Measurements from ENCODE around the gene CCAR1.
"Not testable (repeated sequence)": the region's sequence is repeated elsewhere in the genome, so short reads cannot be mapped to it uniquely, and the experiment has no call there.

CCAR1 gene, protein sequence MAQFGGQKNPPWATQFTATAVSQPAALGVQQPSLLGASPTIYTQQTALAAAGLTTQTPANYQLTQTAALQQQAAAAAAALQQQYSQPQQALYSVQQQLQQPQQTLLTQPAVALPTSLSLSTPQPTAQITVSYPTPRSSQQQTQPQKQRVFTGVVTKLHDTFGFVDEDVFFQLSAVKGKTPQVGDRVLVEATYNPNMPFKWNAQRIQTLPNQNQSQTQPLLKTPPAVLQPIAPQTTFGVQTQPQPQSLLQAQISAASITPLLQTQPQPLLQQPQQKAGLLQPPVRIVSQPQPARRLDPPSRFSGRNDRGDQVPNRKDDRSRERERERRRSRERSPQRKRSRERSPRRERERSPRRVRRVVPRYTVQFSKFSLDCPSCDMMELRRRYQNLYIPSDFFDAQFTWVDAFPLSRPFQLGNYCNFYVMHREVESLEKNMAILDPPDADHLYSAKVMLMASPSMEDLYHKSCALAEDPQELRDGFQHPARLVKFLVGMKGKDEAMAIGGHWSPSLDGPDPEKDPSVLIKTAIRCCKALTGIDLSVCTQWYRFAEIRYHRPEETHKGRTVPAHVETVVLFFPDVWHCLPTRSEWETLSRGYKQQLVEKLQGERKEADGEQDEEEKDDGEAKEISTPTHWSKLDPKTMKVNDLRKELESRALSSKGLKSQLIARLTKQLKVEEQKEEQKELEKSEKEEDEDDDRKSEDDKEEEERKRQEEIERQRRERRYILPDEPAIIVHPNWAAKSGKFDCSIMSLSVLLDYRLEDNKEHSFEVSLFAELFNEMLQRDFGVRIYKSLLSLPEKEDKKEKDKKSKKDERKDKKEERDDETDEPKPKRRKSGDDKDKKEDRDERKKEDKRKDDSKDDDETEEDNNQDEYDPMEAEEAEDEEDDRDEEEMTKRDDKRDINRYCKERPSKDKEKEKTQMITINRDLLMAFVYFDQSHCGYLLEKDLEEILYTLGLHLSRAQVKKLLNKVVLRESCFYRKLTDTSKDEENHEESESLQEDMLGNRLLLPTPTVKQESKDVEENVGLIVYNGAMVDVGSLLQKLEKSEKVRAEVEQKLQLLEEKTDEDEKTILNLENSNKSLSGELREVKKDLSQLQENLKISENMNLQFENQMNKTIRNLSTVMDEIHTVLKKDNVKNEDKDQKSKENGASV

DNA sequence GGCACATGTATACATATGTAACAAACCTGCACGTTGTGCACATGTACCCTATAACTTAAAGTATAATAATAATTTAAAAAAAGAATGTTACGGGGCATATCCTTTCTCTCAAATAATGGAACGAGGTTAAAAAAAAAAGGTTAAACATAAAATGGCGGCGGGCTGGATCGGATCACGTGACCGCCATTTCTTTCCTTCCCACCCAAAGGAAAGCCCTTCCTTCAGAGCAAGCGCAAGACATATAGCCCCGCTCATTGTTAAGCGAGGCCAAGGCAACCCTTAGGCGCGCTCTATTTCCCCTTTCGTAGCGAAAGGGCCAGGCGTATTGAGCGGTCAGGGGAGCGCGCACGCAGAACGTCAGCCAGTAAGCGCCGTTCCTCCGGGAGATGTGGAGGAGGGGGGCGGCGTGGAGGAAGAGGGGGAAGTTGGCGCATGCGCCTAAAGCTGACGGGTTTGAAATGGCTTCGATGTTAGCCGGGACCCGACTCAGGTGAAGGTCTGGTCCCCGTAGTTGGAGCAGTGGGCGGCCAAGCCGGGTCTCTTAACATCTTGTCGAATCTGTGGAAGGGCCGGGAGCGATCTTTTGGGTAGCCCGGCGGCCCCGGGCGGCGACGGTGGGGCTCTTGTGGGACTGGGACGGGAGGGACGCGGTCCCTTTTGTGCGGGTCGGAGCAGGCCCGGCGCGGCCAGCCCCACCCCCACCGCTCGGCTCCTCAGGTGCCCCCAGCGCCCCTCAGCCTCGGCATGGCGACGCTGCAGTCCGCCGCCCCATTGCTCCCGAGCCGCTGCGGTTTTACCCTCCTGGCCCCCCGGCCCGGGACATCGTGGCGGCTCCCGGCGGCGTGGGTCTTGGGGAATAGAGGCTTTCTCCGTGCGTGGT, at the start of gene CCAR1:
CCAR1 (plus strand) TSS at position 447 of the 880 bp plus-strand sequence. CDS start 1,266 bp downstream, outside the sequence.
- DNase-seq (ENCODE audit: low read depth, low spot score), result peak; percentile 98

DNA sequence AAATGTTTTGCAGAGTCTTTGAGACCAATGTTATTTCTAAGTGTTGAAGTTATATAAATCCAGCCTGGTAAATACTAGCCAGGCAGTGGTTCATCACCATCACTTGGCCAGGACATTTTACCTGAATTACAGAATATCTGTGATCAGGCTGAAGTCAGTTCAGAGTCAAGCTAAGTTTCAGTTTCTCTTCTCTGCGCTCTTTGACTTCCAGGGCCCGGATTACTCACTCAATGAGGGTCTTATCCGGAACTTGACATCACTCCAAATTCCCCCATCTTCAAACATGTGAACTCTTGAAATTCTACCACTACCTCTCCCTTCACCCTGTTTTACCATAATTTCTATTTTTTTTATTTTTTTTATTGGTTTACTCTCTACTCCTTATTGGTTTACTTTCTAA, 36.6 kb upstream of the CCAR1 start:
- DNase-seq (ENCODE audit: low read depth, low spot score), result no peak

DNA sequence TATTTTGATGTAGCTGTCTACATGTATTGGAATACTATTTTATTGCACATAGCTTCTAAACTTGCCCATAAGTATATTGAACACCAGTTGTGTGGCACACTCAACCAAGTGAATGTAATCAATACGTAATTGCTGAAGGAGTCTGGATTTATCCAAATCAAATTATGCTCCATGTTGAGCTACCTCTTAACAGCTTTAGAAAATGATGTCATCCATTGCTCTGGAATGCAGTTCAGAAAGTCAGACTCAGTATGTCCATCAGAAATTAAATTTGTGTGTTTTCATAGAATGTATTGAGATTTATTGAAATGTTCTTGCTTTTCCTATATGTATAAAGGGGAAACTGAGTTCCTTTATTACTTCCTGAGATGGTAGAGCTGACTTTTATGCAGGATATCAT, 25.0 kb upstream of the CCAR1 start:
- DNase-seq (ENCODE audit: low read depth, low spot score), result no peak

DNA sequence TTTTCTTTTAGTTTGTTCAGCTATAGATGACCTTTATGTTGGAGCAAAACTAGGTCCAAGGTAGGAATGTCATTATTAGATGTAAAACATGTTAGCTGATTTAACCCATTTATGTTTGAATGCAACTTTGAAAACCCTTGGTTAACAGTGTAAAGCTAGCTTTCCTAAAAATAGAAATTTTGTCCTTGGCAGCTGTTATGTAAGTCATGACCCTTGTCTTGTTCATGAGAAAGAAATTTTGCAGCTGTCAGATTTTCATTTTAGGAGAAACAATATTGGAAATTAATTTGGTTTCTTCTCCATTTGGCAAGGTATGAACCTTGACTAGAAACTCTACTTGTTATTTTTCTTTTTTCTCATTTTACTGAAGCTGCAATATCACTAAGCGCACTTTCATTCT, 23.9 kb upstream of the CCAR1 start:
- no peak for DNase-seq (ENCODE audit: low read depth, low spot score)

DNA sequence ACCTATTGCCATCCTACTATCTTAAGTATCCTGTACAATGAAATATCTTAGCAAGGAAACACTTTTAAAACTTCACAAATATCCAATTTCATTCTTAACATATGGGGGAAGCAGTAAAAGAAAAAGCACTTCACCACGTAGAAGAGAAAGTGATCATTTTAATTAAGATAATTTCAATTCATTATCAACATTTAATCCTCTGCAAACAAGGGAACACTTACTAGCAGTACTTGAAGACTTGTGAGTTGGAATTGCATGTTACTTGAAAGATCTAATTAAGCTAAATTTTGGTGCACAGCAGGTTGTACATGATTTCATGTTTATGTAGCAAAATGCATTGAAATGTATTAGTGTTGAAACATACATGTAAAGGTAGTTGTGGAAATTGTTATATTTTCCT, 20.8 kb upstream of the CCAR1 start:
- no peak for DNase-seq (ENCODE audit: low read depth, low spot score)

DNA sequence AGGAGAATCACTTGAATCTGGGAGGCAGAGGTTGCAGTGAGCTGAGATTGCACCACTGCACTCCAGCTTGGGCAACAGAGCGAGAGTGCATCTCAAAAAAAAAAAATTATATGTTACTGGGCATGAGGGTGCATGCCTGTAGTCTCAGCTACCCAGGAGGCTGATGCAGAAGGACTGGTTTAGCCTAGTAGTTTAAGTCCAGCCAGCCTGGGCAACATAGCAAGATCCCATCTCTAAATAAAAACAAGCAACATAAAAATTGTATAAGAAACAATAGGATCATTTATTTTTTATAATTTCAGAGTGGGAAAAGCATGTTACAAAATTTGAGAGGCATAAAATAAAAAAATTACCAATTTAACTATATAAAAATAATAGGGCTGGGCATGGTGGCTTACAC, 15.5 kb upstream of the CCAR1 start:
- DNase-seq (ENCODE audit: low read depth, low spot score), result no peak

DNA sequence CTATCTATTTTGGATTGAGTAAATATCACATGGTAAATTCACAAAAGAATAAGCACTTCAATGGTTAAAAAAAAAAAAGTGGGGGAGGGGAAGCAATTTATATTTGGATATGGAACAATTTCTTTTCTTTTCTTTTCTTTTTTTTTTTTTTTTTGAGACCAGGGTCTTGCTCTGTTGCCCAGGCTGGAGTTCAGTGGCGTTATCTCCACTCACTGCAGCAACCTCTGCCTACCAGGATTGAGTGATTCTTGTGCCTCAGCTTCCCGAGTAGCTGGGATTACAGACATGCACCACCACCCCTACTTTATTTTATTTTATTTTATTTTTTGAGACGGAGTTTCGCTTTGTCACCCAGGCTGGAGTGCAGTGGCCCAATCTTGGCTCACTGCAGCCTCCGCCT, 12.1 kb upstream of the CCAR1 start:
- not testable (repeated sequence) for DNase-seq (ENCODE audit: low read depth, low spot score)

DNA sequence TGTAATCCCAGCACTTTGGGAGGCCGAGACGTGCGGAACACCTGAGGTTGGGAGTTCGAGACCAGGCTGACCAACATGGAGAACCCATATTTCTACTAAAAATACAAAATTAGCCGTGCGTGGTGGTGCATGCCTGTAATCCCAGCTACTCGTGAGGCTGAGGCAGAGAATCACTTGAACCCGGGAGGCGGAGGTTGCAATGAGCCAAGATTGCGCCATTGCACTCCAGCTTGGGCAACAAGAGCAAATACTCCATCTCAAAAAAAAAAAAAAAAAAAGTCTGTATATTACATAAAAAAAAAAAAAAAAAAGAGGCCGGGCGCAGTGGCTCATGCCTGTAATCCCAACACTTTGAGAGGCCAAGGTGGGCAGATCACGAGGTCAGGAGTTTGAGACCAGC, 8.0 kb upstream of the CCAR1 start:
- not testable (repeated sequence) for DNase-seq (ENCODE audit: low read depth, low spot score)

DNA sequence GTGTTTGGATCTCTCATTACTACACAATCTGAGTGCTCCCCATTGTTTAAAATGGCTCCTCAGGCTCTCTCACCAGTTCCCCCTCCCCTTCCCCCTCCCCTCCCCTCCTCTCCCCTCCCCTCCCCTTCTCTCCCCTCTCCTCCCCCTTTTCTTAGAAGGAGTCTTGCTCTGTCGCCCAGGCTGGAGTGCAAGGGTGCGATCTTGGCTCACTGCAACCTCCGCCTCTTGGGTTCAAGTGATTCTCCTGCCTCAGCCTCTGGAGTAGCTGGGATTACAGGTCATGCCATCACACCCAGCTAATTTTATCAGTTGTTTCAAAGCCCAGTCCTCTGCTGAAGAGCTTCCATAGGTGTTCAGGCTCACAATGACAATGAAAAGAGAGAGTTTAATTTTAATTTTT, 3.6 kb upstream of the CCAR1 start:
- DNase-seq (ENCODE audit: low read depth, low spot score), result no peak

DNA sequence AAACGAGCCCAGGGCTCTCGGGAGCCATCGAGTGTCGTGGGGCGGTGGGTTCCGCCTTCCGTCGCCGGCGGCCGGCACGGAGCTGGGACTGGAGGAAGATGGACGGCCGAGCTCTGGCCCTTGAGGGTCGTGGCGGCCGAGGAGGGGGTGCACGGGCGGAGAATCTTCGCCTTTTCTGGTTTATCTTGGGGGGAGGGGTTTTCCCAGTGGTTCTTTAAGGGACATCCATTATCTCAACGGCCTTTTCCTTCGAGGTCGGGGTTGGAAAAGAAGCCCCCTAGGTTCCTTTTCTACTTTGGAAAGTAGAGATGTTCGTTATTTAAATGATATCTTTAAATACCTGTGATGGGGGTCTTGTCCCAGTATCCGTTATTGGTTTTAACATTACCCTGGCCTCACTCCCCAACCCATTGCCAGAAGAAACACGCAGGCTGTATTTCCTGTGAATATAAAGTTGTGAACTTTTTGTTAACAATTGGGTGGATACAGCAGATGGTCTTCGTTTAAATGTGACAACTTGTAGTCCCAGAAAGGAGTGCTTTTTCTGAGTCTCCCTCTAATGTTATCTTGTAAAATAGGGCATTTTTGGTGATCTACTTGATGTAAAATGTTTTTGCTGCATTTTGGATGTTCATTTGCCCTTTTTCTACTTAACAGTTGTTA, 765 bp downstream of the CCAR1 start:
- no peak for DNase-seq (ENCODE audit: low read depth, low spot score)

DNA sequence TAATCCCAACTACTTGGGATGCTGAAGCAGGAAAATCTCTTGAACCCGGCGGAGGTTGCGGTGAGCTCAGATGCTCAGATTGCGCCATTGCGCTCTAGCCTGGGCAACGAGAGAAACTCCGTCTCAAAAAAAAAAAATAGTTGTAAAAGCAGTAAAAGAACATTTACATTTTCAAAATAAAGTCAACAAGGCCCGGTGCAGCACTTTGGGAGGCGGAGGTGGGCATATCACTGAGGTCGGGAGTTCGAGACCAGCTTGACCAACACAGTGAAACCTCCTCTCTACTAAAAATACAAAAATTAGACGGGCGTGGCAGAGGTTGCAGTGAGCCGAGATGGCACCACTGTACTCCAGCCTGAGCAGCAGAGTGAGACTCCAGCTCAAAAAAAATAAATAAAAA, 4.0 kb downstream of the CCAR1 start:
- no peak for DNase-seq (ENCODE audit: low read depth, low spot score)

DNA sequence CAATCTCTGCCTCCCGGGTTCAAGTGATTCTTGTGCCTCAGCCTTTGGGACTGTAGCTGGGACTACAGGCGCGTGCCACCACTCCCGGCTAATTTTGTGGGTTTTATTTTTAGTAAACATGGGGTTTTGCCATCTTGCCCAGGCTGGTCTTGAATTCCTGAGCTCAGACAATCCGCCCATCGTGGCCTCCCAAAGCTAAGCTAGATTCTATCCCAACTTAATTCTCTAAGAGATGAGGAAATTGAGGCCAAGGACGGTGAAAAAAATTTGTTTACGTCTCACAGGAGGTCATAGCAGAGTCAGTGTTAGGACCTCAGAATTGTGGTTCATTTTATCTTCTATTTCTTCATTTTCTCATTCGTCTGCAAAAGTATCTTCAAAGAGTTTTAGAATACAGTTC, 6.1 kb downstream of the CCAR1 start:
- DNase-seq (ENCODE audit: low read depth, low spot score), result no peak

DNA sequence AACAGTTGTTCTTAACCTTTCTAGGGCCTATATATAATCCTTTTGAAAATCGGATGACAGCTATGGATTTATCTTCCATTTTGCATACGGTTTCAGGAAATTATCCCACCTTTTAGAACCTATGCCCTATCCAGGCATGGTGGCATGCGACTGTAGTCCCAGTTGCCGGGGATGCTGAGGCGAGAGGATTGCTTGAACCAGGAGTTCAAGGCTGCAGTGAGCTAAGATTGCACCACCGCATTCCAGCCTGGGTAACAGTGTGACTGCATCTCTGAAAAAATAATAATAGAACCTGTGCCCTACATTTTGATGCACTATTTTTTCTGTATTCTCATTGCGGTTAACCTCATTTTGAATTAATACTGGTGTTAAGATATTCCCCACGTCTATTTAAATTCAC, 11.6 kb downstream of the CCAR1 start:
- DNase-seq (ENCODE audit: low read depth, low spot score), result no peak

DNA sequence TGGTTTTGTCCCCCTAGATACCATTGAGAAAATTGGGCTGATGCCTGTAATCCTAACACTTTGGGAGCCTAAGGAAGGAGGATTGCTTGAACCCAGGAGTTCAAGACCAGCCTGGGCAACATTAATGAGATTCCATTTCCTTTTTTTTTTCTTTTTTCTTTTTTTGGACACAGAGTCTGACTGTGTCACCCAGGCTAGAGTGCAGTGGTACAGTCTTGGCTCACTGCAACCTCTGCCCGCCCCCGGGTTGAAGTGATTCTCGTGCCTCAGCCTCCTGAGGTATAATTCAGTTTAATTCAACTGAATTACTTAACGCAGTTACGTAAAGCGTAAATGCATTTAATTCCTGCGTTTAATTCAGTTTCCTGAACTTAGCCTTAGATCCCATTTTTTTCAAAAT, 13.3 kb downstream of the CCAR1 start:
- DNase-seq (ENCODE audit: low read depth, low spot score), result no peak

DNA sequence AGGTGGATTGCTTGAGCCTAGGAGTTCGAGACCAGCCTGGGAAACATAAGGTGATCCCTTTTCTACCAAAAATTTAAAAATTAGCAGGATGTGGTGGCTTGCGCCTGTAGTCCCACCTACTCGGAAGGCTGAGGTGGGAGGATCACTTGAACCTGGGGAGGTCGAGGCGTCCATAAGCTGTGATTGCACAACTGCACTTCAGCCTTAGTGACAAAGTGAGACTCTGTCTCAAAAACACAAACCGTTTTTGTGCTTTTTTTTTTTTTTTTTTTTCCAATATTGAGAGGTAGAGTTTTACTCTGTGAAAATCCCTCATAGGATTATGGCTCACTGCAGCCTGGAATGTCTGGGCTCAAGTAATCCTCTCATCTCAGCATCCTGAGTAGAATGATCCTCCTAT, 14.1 kb downstream of the CCAR1 start:
- no peak for DNase-seq (ENCODE audit: low read depth, low spot score)

DNA sequence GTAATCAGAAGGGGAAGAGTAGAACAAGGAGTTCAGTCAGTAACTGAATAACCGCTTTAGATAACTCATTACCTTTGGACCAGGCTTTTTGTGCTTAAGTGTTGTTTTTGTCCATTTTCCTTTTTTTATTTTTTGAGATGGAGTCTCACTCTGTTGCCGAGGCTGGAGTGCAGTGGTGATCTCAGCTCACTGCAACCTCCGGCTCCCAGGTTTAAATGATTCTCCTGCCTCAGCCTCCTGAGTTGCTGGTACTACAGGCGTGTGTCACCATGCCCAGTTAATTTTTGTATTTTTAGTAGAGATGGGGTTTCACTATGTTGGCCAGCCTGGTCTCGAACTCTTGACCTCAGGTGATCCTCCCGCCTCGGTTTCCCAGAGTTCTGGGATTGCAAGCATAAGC, 14.7 kb downstream of the CCAR1 start:
- DNase-seq (ENCODE audit: low read depth, low spot score), result not testable (repeated sequence)

DNA sequence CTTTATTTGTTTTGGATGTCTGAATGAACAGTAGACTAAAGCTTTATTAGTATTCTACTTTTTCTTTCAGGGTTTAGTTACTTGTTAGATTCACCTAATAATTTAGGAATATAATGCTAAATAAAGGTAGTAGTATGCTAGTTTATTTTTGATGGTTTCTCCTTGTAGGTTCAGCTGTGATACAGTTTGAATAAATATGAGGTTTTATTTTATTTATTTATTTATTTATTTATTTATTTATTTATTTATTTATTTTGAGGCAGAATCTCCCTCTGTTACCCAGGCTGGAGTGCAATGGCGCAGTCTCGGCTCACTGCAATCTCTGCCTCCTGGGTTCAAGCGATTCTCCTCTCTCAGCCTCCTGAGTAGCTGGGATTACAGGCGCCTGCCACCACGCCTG, 19.6 kb downstream of the CCAR1 start:
- DNase-seq (ENCODE audit: low read depth, low spot score), result not testable (repeated sequence)

DNA sequence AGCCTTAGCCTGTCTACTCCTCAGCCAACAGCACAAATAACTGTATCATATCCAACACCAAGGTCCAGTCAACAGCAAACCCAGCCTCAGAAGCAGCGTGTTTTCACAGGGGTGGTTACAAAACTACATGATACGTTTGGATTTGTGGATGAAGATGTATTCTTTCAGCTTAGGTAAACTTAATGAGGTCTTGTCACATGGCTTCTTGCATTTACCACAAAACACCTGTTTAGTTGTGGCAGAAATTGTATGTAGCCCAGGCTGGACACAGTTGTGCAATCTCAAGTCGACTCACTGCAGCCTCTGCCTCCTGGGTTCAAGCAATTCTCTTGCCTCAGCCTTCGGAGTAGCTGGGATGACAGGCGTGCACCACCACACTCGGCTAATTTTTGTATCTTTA, 21.4 kb downstream of the CCAR1 start:
- no peak for DNase-seq (ENCODE audit: low read depth, low spot score)

DNA sequence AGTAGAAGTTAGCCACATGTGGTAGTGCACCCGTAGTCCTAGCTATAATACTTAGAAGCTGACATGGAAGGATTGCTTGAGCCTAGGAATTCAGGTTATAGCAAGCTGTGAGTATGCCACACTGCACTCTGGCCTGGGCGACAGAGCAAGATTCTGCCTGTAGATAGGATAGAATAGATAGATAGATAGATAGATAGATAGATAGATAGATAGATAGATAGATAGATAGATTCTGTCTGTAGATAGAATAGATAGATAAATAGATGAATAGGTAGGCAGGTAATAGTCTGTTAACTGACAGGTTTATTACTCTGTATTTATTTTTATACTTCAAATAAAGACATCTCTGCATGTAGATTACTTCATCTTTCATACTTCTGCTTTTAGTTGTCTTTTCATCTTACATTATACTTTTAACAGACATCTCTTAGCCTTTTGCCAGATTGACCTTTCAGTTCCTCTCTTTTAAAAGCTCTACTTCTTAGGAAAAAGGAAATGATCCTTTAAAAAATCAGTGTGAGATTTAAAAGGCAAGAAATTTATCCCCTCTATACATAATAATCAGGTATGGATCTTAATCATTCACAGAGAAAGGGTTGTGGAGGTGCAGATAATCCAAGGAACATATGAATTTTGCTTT, 31.8 kb downstream of the CCAR1 start:
- DNase-seq (ENCODE audit: low read depth, low spot score), result no peak

DNA sequence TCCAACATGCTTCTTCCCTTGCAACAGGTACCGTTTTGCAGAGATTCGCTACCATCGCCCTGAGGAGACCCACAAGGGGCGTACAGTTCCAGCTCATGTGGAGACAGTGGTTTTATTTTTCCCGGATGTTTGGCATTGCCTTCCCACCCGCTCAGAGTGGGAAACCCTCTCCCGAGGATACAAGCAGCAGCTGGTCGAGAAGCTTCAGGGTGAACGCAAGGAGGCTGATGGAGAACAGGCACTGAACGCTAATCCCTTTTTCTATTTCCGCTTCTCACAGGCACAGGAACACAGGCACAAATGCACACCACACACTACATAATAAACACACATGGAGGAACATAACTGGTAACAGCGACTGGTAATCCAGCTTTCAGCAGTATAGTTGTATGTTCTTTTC, 35.2 kb downstream of the CCAR1 start:
- DNase-seq (ENCODE audit: low read depth, low spot score), result no peak

Measured in brain pericyte (primary cell).